OCI-LY3 (cell line): ENCODE data around the gene MTMR11.

Source experiments
- CTCF ChIP-seq: fragments of 200-600, 300-600 bp; sonication (generic); IDR thresholded peaks from 2 replicates; pipeline ENCODE4 v1.5.1; 2014; ENCODE audit warnings: antibody characterized with exemption, low read length, low read depth
- EZH2phosphoT487 ChIP-seq: fragments of 200-600 bp; shearing (Covaris generic); IDR thresholded peaks from 2 replicates; pipeline ENCODE4 v1.6.1; 2018; ENCODE audit warnings: antibody characterized with exemption, mixed run types, low read depth

- TF ChIP-seq CTCF = no peak
- TF ChIP-seq EZH2phosphoT487 = no peak
Measured at GRCh38 chr1:149965440-149965839, 28.8 kb upstream of the MTMR11 start.
